ENCODE data around the gene SH2D7.

Gene SH2D7

GRCh38 chr15:78077053-78077870 is 15.1 kb upstream of the SH2D7 start, which contains the start of gene TBC1D2B:
TSS of gene TBC1D2B (minus strand) at chr15:78077711. CDS start at chr15:78077652, 59 bp downstream.
- no peaks in the 10 kb centered on the region for H3K36me3 ChIP-seq (ENCODE audit: insufficient read depth, low read length)
- H3K4me3 ChIP-seq (ENCODE audit: low read length) = peak within 1 kb of the TSS; percentile 81
- H3K27me3 ChIP-seq (ENCODE audit: insufficient read depth, low read length) = peaks cover 7% of the 10 kb centered on the region

GRCh38 chr15:78077871-78078210 is 14.5 kb upstream of the SH2D7 start:
- Histone ChIP-seq H3K36me3 (ENCODE audit: insufficient read depth, low read length) (no peaks in the 10 kb centered on the region), H3K27me3 (ENCODE audit: insufficient read depth, low read length) (peaks cover 13% of the 10 kb centered on the region), H3K4me1 (ENCODE audit: insufficient read depth, low read length) (peaks cover 4% of the 10 kb centered on the region), H3K4me3 (ENCODE audit: low read length) (peak overlapping the region; percentile 81), H3K9me3 (ENCODE audit: low read length) (no peaks in the 10 kb centered on the region), H2AFZ (ENCODE audit: low read depth, low read length) (peak overlapping the region; percentile 93)

More at GRCh38 chr15:78077053-78077870, 15.1 kb upstream of the SH2D7 start, which contains the start of gene TBC1D2B:
- Histone ChIP-seq H2AFZ (ENCODE audit: low read depth, low read length) (peak within 1 kb of the TSS; percentile 93), H3K4me1 (ENCODE audit: insufficient read depth, low read length) (peaks cover 7% of the 10 kb centered on the region), H3K9me3 (ENCODE audit: low read length) (no peaks in the 10 kb centered on the region)

GRCh38 chr15:78079298-78080087 is 12.9 kb upstream of the SH2D7 start:
- Histone ChIP-seq H3K4me3 (ENCODE audit: low read length) (no peak overlapping the region), H3K27me3 (ENCODE audit: insufficient read depth, low read length) (peaks cover 14% of the 10 kb centered on the region), H3K36me3 (ENCODE audit: insufficient read depth, low read length) (no peaks in the 10 kb centered on the region), H2AFZ (ENCODE audit: low read depth, low read length) (no peak overlapping the region), H3K9me3 (ENCODE audit: low read length) (no peaks in the 10 kb centered on the region), H3K4me1 (ENCODE audit: insufficient read depth, low read length) (peaks cover 4% of the 10 kb centered on the region)

- Histone ChIP-seq H3K36me3 (ENCODE audit: insufficient read depth, low read length) (no peaks in the 10 kb centered on the region), H3K9me3 (ENCODE audit: low read length) (no peaks in the 10 kb centered on the region), H2AFZ (ENCODE audit: low read depth, low read length) (no peak overlapping the region), H3K27me3 (ENCODE audit: insufficient read depth, low read length) (peaks cover 14% of the 10 kb centered on the region), H3K4me1 (ENCODE audit: insufficient read depth, low read length) (peaks cover 4% of the 10 kb centered on the region), H3K4me3 (ENCODE audit: low read length) (no peak overlapping the region)
Observed at GRCh38 chr15:78080088-78080460, 12.3 kb upstream of the SH2D7 start.

- peaks cover 14% of the 10 kb centered on the region for H3K27me3 ChIP-seq (ENCODE audit: insufficient read depth, low read length)
- H3K4me3 ChIP-seq (ENCODE audit: low read length) = no peak overlapping the region
- H3K4me1 ChIP-seq (ENCODE audit: insufficient read depth, low read length) = peaks cover 4% of the 10 kb centered on the region
- H3K9me3 ChIP-seq (ENCODE audit: low read length) = no peaks in the 10 kb centered on the region
- no peaks in the 10 kb centered on the region for H3K36me3 ChIP-seq (ENCODE audit: insufficient read depth, low read length)
- no peak overlapping the region for H2AFZ ChIP-seq (ENCODE audit: low read depth, low read length)
Observed at GRCh38 chr15:78082106-78082742, 10.1 kb upstream of the SH2D7 start.

- Histone ChIP-seq H3K36me3 (ENCODE audit: insufficient read depth, low read length) (no peaks in the 10 kb centered on the region), H3K27me3 (ENCODE audit: insufficient read depth, low read length) (peaks cover 14% of the 10 kb centered on the region), H3K4me3 (ENCODE audit: low read length) (no peak overlapping the region), H3K9me3 (ENCODE audit: low read length) (no peaks in the 10 kb centered on the region), H2AFZ (ENCODE audit: low read depth, low read length) (no peak overlapping the region), H3K4me1 (ENCODE audit: insufficient read depth, low read length) (peaks cover 3% of the 10 kb centered on the region)
Observed at GRCh38 chr15:78082743-78083110, 9.6 kb upstream of the SH2D7 start.

GRCh38 chr15:78083186-78083585 is 9.2 kb upstream of the SH2D7 start:
- H3K27me3 ChIP-seq (ENCODE audit: insufficient read depth, low read length) = peaks cover 14% of the 10 kb centered on the region
- no peaks in the 10 kb centered on the region for H3K36me3 ChIP-seq (ENCODE audit: insufficient read depth, low read length)
- no peaks in the 10 kb centered on the region for H3K4me1 ChIP-seq (ENCODE audit: insufficient read depth, low read length)
- H3K4me3 ChIP-seq (ENCODE audit: low read length) = no peak overlapping the region
- H3K9me3 ChIP-seq (ENCODE audit: low read length) = no peaks in the 10 kb centered on the region
- H2AFZ ChIP-seq (ENCODE audit: low read depth, low read length) = no peak overlapping the region

GRCh38 chr15:78083687-78084448 is 8.5 kb upstream of the SH2D7 start:
- H3K9me3 ChIP-seq (ENCODE audit: low read length) = no peaks in the 10 kb centered on the region
- no peaks in the 10 kb centered on the region for H3K36me3 ChIP-seq (ENCODE audit: insufficient read depth, low read length)
- H3K27me3 ChIP-seq (ENCODE audit: insufficient read depth, low read length) = peaks cover 14% of the 10 kb centered on the region
- no peak overlapping the region for H3K4me3 ChIP-seq (ENCODE audit: low read length)
- H3K4me1 ChIP-seq (ENCODE audit: insufficient read depth, low read length) = no peaks in the 10 kb centered on the region
- no peak overlapping the region for H2AFZ ChIP-seq (ENCODE audit: low read depth, low read length)

GRCh38 chr15:78084449-78084750 is 8.0 kb upstream of the SH2D7 start:
- H3K4me1 ChIP-seq (ENCODE audit: insufficient read depth, low read length) = no peaks in the 10 kb centered on the region
- H3K27me3 ChIP-seq (ENCODE audit: insufficient read depth, low read length) = peaks cover 14% of the 10 kb centered on the region
- H2AFZ ChIP-seq (ENCODE audit: low read depth, low read length) = no peak overlapping the region
- no peak overlapping the region for H3K4me3 ChIP-seq (ENCODE audit: low read length)
- no peaks in the 10 kb centered on the region for H3K36me3 ChIP-seq (ENCODE audit: insufficient read depth, low read length)
- H3K9me3 ChIP-seq (ENCODE audit: low read length) = no peaks in the 10 kb centered on the region

- H3K36me3 ChIP-seq (ENCODE audit: insufficient read depth, low read length) = no peaks in the 10 kb centered on the region
- no peak overlapping the region for H2AFZ ChIP-seq (ENCODE audit: low read depth, low read length)
Observed at GRCh38 chr15:78085928-78086327, 6.4 kb upstream of the SH2D7 start.

GRCh38 chr15:78087951-78088772 is 4.2 kb upstream of the SH2D7 start:
- H3K9me3 ChIP-seq (ENCODE audit: low read length) = no peaks in the 10 kb centered on the region
- no peaks in the 10 kb centered on the region for H3K36me3 ChIP-seq (ENCODE audit: insufficient read depth, low read length)
- no peaks in the 10 kb centered on the region for H3K27me3 ChIP-seq (ENCODE audit: insufficient read depth, low read length)
- H3K4me1 ChIP-seq (ENCODE audit: insufficient read depth, low read length) = no peaks in the 10 kb centered on the region
- no peak overlapping the region for H2AFZ ChIP-seq (ENCODE audit: low read depth, low read length)
- H3K4me3 ChIP-seq (ENCODE audit: low read length) = no peak overlapping the region

More at GRCh38 chr15:78085928-78086327, 6.4 kb upstream of the SH2D7 start:
- H3K9me3 ChIP-seq (ENCODE audit: low read length) = no peaks in the 10 kb centered on the region
- H3K4me1 ChIP-seq (ENCODE audit: insufficient read depth, low read length) = no peaks in the 10 kb centered on the region
- H3K27me3 ChIP-seq (ENCODE audit: insufficient read depth, low read length) = peaks cover 8% of the 10 kb centered on the region
- no peak overlapping the region for H3K4me3 ChIP-seq (ENCODE audit: low read length)

GRCh38 chr15:78088773-78089080 is 3.6 kb upstream of the SH2D7 start:
- Histone ChIP-seq H2AFZ (ENCODE audit: low read depth, low read length) (no peak overlapping the region), H3K9me3 (ENCODE audit: low read length) (no peaks in the 10 kb centered on the region), H3K27me3 (ENCODE audit: insufficient read depth, low read length) (no peaks in the 10 kb centered on the region), H3K36me3 (ENCODE audit: insufficient read depth, low read length) (no peaks in the 10 kb centered on the region), H3K4me3 (ENCODE audit: low read length) (no peak overlapping the region), H3K4me1 (ENCODE audit: insufficient read depth, low read length) (no peaks in the 10 kb centered on the region)
